HG03103 (cell line): ENCODE results near the gene ST3GAL5.

Experiments
- ATAC-seq: cut with Tn5 transposase; IDR thresholded peaks from one replicate; pipeline ENCODE4 v1.9.1; 2021; ENCODE audit warnings: low read depth; ENCODE audit not compliant: unreplicated experiment

ST3GAL5 gene

DNA sequence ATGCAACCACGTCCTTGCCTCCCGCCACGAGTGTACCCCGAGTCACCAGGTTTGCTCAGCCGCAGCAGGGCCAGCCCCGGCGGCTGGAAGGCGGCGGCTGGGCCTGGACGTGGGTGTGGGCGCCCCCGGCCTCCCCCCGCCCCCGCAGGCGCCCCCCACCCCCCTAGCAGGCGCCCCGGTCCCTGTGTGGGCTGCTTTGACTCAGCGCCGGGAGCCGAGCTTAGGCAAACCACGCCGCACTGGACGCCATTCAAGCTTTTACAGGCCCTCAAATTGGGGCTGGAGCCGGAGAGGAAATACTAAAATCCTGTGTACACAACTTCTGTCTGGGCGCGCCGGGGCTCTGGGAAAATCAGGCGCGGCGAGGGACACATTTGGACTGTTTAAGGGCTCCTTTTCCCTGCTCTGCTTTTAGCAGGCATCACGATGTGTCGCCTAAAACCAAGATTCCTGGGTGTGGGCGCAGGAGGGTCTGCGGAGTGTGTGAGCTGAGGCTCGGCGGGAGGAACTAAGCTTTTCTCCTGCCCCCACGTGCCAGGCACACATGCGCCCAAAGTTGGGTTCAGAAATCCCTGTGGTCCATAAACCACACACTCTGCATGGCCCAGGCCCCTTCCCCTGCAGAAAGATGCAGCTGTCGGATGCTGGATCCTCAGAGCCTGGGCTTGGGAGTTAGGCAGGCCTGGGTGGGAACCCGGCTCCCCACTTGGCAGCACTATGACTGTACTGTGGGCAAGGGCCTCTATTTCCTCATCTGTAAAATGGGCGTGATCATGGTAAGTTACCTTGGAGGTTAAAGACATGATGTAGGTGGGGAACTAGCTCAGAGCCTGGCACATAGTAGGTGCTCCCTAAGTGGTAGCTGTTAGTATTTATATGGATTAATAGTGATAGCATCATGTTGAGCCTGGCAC is 77.4 kb downstream of the ST3GAL5 start:
- ATAC-seq = no peak

DNA sequence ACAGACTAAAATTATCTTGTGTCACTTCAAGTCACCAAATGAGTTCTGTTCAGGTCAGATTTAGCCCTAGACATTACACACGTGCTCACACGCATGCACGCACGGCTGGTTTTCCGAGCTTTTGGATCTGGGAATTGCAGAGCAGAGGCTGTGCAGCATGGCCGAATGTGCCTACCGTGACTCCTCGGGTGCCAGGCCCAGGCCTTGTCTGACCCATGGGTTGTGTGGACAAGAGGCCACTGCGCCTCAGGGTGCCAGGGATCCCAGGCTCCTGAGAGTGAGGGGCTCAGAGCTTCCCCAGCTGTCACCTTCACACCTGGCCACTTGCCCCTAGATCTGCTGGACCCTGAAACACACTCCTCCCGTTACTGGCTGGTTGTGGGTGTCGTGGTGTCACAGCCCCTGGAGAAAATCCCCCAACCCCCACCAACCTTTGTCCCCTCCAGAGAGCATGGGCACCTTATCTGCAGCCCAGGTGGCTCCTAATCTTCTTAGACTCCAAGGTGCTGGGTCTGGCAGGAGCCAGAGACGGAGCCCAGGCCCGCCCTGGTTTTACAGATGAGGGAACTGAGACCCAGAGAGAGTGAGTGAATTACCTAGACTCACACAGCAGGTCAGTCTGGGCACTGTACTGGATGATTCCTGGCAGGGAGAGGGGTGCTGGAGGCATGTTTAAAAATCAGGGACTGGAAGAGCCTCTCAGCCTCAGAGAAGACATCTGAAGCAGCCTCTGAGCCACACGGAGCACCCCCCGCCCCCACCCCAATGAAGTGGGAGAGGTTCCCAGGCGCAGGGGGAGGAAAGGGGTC is 78.2 kb downstream of the ST3GAL5 start:
- ATAC-seq = no peak

DNA sequence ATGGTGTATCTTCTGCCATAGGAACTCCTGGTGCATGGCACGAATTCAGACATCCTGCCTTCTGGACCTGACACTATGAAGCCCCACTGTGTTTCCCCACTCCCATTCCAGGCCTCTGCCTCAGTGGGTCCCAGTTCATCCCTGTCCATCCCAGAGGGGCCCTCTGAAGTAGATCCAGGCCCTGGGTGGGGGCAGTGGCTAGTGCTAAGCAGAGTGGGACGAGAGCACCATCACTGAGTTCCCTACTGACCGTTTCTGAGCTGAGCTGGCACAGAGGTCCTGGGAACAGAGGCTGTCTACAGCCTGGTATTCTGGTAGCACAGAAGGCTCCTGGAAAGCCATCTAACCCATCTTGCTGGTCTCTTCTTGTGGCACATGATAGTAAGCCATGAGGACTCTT is 81.0 kb downstream of the ST3GAL5 start:
- ATAC-seq = no peak

DNA sequence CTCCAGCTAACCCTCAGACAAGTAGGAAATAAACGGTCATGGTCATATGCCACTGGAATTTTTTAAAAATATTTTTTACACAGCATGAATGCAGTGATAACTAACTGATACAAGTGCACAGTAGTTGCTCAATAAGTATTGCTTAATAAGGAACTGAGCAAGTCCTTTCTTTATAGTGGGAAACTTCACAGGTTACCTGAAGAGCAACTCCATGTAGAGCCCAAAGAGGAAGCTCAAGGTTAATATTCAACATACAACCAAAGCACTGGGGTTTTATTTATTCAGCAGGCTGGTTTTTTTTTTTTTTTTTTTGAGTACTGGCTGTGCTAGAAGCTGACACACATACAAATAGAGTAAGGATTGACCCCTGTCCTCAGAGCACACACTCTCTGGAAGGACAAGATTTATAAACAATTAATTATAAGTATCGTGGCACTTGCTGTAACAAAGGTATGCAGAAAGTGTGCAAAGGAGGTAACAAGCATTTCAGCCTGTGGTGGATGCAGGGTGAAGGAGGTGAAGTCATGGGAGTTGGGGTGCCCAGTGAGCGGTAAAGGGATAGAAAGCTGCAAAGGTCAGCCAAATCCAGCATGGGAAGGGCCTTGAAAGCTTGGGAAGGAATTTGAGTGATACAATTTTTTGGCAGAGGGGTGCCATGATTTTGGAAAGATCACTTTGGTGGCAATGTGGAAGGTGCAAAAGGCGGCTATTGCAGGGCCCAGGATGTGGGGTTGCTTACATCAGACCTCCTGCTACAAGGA is 82.3 kb downstream of the ST3GAL5 start:
- no peak for ATAC-seq

DNA sequence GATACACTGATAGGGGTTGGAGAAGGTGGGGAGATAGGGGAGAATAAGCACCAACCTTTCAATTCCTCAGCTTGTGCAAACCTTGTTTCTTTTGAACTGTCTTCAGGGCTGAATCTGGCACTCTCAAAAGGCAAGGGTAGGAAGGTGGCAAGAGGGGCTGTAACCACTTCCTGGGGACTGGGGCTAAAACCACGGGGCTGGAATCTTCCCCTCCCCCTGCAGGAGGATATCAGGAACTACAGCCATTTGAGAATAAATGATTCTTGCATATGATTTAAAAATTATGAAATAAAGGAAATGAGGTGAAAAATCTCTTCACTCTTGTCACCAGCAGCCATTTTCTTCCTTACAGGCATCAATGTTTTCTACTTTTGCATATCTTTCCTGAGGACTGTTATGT is 84.2 kb downstream of the ST3GAL5 start:
- ATAC-seq = no peak

DNA sequence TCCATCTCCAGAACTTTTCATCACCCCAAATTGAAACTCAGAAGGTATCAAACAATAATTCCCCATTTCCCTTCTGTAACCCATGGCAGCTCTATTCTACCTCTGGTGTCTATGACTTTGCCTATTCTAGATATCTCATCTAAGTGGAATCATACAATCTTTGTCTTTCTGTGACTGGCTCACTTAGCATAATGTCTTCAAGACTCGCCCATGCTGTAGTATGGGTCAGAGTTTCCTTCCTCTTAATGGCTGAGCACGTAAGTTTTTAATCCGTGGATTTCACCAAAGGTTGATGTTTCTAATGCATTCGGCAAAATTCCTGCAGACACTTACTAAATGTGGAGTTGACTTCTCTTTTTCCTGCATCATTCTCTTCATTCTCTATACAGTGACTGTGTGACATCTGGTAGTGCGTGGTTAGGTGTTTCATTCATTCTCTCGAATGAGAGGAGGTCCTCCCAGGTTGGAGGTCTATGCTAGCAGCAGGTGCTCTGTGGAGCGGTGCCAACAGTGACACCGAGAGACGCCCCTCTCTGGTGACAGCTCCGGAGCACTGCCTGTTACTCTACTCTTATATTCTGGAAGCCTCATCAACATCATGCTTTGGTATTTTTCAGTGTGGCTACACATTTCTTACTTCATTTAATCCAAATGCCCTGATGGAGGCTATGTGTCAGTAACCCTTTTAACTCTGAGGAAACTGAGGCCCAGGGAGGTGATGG is 84.9 kb downstream of the ST3GAL5 start:
- ATAC-seq = no peak

DNA sequence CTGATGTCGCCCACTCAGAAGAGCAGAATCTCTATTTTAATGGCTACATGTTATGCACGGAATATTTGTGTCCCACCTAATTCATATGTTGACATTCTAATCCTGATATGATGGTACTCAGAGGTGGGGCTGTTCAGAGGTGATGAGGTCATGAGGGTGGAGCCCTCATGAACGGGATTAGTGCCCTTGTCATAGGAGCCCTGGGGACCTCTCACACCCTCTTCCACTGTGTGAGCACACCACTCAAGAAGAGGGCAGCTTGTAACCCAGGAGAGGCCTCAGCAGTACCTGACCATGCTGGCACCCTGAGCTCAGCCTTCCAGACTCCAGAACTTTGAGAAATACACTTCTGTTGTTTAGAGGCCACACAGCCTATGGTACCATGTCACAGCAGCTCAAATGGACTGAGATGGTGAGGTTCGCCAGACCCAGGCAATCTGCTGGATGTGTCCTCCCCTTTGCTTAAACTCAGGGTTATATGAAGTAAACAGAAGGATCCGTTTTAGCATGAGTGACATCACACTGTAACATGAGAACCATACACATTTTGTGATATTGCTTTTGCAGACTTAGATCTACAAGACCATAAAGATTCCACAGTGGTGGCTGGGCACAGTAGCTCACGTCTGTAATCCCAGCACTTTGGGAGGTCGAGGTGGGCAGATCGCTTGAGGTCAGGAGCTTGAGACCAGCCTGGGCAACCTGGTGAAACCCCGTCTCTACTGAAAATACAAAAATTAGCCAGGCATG is 86.3 kb downstream of the ST3GAL5 start:
- no peak for ATAC-seq

DNA sequence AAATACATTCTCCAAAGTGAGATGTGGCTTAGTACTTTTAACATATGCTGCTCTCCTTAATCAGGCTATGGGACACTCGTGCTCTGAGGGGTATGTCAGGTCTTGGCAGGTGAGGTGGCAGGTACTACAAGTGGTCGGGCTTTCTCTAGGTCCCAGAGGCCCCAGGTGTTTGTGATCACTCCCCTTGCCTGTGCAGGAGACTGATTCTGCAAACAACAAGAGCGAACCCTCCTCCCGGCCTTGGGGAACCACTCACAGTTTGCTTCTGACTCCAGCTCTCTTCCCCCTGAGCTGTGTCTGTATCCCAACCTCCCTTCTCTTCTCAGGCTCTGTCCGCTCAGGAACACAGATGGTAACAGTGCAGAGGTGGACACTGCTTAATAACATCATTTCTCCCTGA is 86.9 kb downstream of the ST3GAL5 start:
- no peak for ATAC-seq

DNA sequence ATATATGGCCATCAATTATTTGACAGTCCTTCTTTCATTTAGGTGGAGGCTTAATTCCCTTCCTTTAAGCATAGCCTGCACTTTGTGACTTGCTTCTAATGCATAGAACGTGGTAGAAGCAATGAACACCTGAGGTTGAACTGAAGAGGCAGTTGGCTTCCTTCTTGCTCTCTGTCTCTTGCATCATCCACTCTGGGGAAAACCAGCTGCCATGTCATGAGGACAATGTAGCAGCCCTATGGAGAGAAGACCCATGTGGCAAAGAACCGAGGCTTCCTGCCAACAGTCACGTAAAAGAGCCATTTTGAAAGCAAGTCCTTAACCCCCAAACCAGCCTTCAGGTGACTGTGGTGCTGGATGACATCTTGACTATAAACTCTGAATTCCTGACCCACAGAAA is 88.2 kb downstream of the ST3GAL5 start:
- ATAC-seq = no peak

DNA sequence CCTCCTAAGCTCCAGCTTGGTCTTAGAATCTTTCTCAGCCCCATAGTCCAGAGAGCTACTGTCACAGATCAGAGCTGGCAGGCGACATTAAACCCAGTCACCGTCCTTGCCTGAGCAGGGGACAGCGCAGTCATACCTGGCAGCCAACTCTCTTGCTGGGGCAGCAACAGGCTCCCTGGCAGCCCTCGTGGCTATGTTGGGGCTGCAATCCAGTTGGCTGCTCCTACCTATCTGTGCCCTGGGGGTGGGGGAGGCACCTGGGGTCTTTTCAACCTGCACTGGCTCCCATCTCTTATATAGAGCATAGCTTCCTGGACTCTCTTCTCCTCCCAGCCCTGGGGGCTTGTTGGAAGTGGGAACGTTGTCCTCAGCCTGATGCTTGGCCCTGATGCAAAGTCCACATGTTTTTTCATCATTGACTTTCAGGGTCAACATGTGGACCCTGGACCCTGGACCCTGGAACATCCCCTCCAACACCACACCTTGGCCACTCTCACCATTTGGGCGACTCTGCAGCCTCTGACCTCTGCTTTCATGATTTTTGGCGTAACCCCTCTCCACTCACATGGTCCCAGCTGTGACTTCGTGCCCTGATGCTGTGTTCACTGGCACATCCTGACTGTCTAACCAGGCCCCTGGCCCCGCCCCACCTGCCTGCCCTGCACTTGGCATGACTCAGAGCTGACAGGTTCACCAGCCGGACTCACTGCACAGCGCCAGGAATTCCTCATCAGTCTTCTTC is 89.4 kb downstream of the ST3GAL5 start:
- no peak for ATAC-seq

DNA sequence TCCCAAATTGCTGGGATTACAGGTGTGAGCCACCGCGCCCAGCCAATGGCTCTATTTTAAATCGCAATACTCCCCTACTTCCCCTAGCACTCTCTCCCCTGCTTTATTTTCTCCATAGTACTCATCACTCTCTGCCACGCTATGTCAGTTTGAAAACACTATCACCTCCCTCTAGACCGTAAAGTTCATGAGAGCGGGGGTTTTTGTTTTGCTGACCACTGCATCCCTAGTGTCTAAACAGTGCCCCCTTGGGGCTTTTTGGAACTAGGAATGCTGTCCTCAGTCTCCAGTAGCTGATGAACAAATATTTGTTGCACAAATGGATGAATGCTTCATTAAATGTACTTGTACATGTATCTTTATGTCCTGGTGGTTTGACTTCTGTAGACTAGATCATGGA is 90.9 kb downstream of the ST3GAL5 start:
- ATAC-seq = no peak

DNA sequence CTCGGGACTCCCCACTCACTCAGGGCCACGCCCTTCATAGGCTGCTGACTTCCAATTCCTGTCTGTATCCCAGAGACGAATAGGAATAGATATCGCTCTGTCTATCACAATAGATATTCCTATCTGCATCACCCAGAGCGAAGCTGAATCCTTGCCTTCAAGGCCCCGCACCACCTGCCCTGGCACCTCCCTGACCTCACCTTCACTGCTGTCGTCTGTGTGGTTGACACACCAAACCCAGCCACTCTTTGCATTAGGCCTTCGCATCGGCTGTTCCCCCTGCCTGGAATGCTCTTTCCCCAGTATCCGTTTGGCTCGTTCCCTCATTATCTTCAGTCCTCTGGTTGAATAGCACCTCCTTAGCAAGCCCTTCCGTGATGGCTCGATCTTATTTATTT is 91.5 kb downstream of the ST3GAL5 start:
- no peak for ATAC-seq

DNA sequence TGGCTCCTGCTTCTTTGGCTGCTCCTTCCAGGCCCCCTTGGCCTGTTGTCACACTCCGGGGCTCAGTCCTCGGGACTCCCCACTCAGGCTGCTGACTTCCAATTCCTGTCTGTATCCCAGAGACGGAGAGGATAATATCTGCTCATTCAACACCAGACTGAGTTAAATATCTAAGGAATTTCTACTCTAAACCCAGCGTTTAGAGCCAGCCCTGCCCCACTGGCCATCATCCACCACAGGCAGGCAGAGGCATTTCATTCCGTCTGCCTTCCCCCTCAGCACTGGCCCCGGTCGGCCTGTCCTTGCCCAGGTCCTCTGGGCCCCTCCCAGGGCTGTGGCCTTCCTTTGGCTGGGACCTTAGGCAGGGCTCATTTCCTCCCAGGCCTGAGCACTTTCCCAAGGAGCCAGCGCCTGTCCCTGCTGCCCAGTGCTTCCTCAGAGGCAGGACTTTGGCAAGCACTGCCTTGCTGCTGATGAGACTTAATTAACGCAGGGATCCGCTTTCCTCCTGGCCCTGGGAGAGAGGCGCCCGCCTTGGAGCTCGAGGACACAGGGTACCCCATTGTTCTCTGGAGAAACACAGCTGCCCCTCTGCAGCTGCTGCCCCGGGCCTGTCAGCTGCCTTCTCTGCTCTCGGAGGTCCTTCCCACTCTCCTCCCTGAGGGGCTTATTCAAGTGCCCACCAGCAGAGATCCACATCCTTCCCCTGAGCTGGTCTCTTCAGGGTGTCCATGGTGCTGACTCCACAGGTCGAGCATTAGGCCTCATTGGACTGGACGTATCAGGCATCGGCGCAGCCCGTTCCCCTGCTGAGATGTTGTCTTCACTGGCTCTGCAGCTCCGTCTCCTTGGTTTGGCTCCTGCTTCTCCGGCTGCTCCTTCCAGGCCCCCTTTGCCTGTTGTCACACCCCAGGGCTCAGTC is 92.2 kb downstream of the ST3GAL5 start:
- no peak for ATAC-seq

DNA sequence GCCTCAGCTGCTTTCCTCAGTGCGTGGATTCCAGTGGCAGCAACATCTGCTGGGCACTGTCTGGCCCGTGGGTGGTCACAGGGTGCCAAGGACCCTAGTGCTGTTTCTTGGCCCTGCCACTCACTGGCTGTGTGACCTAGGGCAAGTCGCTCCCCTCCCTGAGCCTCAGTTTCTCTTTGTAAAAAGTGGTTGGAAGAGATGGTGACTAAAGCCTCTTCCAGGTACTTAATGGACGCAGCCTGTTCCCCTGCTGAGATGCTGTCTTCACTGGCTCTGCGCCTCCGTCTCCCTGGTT is 92.8 kb downstream of the ST3GAL5 start:
- ATAC-seq = no peak

DNA sequence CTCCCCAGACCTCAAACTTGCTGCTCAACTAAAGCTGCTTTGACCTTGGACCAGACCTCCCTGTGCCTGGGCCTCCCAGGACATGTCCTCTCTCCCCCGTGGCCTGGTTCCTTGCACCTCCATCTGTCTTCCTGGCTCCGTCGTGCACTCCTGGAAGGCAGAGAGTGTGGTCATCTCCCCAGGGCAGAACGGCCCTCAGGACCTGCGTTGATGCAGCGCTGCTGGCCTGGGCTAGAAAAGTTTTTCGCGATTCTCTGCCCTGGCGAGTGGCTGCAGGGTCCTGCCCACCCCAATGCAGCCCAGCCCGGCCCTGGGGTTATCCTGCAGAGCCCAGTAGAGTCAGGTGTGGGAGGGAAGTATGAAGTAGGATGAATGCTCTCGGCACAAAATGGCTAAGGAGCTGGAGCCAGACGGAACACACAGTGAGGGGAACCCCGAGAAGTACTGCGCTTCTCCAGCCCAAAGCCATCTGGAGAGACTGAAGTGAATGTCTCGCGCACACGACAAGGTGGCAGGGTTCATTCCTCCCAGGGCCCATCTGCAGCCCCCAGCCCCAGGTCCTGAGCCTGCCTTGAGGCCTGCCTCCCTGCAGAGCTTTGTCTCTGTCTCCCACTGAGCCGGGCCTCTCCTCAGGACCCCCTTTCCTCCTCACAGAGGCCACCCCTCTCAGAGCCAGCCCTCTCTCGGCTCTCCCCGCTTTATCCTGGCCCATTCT is 93.3 kb downstream of the ST3GAL5 start:
- no peak for ATAC-seq

DNA sequence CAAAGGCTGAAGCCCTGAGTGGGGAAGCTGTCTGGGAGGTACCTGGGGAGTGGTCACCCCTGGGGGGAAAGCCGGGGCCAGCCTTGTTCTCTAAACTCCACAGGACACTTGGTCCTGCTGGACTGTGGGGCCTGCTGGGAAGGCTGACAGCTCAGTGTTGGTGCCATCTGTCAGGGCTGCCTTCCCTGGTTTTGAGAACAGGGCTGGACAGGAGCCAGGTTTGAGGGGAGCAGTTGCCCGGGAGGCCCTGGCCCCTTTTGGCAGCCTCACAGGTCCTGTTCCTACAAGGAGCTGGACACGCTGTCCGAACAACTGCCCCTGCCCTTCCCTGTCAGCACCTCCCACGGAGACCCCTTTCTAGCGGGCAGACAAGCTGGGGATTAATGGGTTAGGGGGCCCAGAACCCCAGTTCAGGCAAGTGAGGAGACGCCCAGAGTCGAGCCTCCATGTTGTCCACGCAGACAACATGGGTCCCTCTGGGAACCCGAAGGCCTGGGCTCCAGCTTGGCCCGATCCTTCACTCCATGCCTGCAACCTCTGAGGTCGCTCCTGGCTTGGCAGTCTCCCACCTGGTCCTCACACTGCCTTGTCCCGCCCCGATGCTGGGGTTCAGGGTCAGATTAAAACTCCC is 94.2 kb downstream of the ST3GAL5 start:
- ATAC-seq = no peak

DNA sequence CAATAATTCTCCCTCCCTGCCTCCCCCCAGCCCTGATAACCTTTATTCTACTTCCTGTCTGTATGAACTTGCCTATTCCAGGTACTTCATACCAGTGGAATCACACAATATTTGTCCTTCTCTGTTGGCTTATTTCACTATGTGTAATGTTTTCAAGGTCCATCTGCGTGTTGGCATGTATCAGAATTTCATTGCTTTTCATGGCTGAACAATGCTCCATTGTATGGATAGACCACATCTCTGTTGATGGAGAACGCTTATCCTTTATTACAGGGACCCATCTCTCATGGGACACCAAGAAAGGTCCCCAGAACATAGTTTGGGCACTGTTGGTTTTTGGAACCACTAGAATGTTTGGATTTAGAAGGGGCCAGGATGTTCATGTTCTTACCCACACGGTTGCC is 94.8 kb downstream of the ST3GAL5 start:
- no peak for ATAC-seq
